HG03135 (cell line): ENCODE measurements around the gene TRIM17.

Source experiments
- ATAC-seq: cut with Tn5 transposase; IDR thresholded peaks from one replicate; pipeline ENCODE4 v1.9.1; 2021; ENCODE audit warnings: mild to moderate bottlenecking, moderate library complexity; ENCODE audit not compliant: unreplicated experiment

TRIM17 gene

DNA sequence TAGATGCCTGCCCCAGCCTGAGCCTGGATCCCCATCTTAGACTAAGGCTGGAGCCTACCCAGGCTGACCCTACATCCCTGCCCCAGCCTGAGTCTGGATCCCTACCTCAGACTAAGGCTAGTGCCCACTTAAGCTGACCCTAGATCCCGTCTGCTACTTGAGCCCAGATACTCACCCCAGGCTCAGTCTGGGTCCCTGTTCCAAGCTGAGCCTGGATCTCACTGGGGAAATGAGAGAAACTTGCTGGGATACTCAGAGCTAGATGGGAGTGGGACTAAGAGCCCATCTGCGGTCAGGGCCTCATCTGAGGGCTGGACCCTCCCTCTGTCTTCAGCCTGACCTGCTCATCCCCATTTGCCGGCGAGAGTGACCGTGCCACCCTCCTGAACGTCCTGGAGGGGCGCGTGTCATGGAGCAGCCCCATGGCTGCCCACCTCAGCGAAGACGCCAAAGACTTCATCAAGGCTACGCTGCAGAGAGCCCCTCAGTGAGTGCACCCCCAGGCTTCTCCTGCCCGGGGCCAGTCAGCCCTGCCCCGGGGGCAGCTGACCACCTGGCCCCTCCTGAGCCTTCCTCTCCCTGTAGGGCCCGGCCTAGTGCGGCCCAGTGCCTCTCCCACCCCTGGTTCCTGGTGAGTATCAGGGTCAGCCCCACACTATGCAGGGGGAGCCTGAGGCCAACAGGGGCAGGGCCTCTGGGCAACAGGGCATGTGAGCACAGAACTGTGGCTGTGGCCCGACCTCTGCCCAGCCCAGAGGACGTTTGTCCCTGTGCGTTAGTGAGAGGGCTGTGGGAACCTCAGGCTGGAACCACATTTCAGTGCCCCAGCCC is 46.8 kb downstream of the TRIM17 start:
- no peak for ATAC-seq

DNA sequence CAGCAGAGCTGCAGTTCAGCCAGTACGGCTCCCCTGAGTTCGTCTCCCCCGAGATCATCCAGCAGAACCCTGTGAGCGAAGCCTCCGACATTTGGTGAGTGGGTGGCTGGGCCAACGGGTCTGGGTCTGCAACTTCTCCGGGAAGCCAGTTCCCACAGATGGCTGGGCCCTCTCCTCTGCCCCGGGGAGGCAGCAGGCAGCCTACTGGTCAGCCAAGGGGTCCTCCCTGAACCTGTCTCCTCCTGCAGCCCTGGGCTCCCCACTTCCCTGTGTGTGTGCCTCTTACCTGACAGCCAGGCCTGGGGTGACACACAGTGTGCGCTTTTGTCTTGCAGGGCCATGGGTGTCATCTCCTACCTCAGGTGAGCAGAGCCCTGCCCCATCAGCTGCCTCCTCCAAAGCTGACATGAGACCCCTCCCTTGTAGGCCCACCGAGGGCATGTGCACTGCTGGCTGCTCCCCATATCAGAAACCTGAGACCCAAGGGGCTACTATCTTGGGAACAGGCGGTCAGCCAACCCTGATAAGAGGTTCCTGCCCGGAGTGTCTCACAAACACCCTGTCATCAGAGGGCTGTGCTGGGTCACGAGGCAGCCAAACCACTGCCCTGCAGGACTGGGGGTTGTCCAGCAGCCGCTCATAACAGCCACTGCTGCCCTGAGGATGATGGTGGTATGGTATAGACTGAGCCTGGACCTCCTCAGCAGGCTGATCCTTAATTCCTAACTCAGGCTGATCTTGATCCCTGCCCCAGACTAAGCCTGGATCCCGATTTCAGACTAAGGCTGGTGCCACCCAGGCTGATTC is 47.7 kb downstream of the TRIM17 start:
- ATAC-seq = no peak

DNA sequence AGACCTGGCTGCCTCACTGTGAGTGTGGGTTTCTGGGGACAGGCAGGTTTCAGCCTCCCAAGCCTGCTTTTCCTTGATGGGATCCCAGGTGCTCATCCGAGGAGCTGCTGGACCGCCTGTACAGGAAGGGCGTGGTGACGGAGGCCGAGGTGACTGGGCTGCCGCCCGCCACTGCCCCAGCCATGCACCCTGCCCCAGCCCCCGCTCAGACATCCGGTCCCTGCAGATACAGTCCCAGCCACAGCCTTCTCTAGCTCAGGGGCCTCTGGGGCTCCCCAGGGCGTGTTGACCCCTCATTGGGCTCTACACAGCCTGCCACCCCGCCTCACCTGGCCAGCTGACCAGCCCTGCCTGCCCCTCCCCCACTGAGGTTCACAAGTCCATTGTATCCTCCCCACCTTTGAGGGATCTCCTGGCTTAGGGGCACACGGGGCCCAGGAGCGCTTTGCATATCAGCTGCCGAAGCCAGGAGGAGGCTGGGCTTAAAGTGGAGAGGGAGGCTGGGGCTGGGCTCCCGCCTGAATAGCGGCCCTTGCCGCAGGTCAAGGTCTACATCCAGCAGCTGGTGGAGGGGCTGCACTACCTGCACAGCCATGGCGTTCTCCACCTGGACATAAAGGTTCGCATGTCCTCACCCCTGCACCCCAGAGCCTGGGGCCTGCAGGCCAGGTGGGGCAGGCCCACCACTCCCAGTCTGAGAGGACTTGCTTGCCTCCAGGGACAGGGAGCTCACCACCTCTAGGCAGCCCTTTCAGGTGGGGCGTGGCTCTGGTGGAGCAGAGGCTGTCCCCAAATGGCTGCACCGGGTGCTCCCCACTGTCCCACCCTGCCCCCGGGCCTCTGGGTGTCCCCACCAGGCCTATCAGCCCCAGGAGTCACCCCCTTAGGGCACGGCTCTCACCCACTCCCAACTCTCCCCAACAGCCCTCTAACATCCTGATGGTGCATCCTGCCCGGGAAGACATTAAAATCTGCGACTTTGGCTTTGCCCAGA is 48.6 kb downstream of the TRIM17 start:
- ATAC-seq = no peak

DNA sequence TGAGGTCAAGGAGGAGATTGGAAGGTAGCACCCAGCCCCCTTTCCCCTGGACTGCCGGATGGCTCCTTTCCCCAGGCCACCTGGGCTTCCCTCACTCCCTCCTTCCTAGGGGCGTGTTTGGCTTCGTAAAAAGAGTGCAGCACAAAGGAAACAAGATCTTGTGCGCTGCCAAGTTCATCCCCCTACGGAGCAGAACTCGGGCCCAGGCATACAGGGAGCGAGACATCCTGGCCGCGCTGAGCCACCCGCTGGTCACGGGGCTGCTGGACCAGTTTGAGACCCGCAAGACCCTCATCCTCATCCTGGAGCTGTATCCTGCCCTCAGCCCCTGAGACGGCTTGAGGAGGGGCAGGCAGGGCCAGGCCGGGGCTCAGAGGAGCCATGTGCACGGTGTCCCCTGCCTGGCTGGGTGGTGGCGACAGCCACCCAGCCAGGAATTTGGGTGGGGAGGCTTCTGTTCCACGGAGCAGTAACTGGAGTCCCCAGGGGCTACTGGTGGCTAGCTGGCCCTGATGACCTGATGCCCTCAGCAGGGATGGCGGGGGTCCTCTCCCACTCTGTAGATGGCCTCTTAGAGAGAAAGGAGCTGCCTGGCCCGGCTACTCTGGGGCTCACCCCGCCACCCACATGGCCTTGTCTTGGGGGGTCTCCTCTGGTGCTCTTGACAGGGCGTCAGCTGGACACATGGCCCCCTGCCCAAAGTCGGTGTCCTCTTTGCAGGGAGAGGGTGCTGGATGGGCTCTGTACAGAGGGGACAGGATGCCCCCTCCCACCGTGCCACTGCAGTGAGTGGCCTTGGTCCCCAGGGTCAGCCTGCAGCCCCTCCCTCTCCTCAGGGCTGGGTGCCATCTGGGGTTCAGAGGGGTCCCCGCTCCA is 49.6 kb downstream of the TRIM17 start:
- no peak for ATAC-seq

DNA sequence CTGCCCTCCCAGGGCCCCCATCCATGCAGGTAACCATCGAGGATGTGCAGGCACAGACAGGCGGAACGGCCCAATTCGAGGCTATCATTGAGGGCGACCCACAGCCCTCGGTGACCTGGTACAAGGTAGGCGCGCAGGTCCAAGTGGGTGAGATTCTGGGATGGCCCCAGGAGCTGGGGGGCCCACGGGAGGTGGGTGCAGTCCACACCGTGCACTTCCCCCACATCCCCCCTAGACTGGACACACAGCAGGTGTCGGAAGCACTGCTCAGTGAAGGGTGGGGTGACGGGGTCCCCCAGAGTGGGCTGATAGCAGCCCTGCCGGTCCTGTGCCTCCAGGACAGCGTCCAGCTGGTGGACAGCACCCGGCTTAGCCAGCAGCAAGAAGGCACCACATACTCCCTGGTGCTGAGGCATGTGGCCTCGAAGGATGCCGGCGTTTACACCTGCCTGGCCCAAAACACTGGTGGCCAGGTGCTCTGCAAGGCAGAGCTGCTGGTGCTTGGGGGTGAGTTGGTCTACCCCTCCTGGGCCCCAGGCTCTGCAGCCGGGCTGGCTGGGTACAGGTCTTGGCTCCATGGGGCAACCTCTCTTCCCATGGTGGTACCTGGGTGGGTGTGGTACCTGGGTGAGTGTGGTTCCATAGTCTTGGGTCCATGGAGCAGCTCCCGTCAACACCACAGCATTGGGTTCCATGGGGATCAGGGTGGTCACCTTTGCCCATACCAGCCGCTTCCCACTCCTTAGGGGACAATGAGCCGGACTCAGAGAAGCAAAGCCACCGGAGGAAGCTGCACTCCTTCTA is 50.4 kb downstream of the TRIM17 start:
- no peak for ATAC-seq

DNA sequence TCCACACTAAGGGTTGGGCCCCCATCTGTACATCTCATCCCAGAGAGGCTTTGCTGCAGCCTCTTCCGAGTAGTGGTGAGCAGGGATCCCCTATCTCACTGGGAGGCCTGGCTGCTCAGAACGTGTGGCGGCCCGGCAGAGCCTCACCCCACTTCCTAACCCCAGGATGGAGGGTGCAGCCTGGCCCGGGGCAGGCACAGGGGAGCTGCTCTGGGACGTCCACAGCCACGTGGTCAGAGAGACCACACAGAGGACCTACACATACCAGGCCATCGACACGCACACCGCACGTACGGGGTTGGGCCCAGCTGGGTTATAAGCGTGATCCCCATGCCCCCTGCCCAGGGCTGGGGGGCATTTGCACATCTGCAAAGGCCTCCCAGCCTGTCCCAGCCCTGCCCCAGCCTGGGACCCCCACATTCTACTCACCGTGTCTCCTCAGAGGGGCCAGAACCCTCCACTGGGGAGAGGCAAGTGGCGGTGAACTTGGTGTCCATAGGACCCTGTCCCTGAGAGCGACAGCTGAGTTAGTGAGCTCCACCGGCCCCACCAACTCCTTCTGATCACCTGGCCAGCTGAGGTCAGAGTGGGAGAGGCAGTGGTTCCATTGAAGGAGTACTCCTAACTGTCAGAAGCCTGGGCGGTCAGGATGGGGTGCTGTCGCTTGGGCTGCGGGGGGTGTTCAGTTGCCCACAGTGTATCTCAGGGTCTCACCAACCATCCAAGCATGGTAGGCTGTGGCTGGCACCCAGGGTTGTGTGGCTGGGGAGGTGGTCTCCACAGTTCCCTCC is 51.2 kb downstream of the TRIM17 start:
- no peak for ATAC-seq

DNA sequence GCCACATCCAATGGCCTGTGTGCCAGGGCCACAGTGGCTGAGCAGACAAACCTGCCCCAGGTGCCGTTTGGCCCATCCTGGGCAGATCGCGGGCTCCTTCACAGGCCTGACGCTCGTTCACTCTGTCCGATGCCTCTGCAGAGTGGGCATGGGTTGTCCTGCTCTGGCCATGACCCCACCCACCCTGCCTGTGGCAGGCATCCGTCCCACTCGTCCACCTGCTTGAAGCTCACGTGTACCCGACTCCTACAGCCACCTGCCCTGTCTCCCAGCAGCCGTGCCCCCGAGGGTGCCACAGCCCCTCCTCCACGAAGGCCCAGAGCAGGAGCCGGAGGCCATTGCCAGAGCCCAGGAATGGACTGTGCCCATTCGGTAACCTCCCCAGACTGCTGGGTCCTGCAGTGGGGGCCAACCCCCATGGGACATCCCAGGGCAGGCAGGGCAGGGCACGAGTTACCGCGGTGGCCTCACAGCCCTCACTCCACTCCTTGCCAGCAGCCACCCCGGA is 51.9 kb downstream of the TRIM17 start:
- ATAC-seq = no peak

DNA sequence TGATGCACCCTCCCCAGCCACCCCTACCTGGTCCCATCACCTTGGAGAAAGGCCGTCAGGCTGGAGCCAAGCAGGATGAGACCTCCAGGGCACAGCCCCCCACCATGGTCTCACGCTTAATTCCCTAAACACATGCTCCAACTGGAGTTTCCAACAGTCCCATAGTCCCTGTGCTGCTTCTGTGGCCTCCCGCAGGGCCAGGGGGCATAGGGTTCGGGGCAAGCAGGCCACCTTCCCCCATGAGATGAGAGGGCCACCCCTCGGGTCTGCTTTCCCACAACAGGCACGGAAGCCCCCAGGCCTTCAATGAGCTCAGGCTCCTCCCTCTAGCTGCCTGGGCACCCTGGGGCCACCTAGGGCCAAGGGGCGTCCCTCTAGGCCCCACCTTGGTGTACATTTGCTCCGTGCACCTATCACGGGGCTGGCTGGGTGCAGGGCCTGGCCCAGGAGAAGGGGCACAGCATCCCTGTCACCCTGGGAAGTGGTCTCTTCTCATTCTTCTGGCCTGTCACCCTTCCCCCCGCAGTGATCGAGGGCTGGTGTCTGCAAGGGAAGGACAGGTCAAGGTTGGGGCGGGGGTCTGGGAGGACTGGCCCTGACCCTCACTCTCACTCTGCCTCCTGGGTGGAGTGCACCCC is 52.5 kb downstream of the TRIM17 start:
- ATAC-seq = no peak

DNA sequence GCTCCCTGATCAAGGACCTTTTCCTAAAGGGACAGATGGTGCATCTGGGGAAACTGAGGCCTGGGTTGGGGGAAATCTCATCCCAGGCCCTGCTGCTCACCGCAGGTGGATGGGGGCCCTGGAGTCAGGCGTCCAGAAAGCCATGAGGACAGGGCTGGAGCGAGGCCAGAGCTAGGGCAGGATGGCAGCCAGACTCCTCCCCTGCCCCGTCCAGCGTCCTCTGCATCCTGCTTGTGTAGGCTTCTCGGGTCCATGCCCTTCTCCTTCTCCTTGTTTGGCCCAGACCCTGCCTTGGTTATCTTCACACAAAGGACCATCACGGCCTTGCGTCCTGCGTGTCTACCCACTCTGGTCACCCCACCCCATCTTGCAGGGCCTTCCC is 53.0 kb downstream of the TRIM17 start:
- no peak for ATAC-seq

DNA sequence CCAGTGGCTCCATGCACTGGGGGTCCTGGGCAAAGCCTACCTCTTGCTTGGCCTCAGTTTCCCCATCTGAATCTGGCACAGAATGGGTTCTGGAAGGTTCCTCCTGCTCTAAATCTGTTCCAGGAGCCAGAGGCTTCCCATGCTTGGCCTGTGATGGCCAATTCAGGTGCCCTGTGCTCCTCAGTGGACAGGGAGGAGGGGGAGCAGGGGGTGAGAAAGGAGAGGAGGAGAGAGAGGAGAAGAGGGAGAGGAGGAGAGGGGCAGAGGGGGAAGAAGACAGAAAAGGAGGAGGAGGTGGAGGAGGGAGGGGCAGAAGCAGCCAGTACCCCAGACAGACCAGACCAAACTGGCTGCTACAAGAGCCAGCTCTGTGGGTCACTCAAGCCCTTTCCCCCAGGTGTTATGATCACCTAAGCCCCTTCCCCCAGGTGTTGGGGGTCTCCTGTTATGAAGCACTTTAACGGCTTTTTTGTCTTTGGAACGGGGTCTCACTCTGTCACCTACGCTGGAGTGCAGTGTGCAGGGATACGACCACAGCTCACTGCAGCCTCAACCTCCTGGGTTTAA is 53.7 kb downstream of the TRIM17 start:
- ATAC-seq = no peak

DNA sequence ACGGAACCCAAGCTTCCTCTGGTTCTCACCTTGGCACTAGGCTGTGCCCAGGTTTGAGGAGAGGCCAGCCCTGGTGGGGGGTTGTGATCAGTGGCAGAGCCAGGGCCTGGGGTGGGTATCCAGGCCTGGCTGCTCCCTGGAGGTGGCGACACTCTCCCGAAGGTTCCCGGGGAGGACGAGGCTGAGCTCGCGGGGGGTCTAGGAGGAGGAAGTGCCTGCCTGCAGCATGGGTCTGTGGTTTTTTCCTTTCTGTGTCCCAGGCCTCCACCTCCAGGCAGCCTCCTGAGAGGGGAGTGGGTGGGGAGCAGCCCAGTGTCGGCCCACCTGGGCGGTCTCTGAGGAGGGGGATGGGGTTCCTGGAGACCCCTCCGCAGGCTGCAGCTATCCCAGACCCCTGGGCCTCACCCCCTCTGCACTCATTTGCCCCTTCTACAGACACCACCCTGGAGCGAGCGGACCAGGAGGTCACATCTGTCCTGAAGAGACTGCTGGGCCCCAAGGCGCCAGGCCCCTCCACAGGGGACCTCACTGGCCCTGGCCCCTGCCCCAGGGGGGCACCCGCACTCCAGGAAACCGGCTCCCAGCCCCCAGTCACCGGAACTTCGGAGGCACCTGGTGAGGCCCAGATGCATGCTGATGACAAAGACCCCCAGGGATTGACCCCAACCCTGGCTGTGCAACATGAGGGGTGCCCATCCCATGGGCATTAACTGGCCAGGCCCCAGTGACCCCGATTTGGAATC is 54.3 kb downstream of the TRIM17 start:
- ATAC-seq = no peak

DNA sequence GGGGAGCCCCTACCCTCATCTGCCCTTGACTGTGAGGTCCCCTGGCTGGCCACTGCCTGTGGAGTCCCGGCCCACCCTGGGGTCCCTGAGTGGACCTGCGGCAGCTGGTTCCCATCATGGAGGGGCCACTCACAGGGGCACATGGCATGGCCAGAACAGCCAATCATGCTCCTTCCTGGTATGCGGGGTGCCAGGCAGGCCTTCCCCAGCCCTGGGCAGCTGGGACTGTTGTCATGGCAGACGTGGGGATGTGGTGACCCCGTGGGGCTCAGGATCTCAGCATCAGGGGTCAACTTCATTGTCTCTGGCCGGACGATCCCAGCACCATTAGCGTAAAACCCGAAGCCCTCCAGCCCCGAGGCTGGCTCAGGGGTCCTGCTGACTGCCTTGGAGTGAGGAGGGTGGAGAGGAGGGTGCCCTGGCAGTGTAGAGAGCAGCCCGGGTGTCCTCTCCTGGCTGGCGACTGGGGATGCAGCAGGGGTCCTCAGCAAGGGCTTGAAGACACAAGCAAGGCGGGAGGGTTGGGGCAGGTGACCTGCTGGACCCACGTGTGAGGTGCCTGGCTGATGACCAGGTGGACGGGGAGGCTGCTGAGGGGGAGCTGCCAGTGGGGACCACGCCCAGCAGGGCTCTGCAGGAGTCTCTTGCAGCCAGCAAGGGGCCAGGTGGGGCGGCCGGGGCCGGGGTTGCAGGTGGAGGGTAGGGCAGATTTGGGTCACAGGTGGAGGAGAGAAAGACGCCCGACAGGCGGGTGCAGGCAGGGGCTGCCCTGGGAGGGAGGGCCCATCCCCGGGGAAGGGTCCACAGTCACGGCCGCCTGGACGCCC is 55.1 kb downstream of the TRIM17 start:
- no peak for ATAC-seq

DNA sequence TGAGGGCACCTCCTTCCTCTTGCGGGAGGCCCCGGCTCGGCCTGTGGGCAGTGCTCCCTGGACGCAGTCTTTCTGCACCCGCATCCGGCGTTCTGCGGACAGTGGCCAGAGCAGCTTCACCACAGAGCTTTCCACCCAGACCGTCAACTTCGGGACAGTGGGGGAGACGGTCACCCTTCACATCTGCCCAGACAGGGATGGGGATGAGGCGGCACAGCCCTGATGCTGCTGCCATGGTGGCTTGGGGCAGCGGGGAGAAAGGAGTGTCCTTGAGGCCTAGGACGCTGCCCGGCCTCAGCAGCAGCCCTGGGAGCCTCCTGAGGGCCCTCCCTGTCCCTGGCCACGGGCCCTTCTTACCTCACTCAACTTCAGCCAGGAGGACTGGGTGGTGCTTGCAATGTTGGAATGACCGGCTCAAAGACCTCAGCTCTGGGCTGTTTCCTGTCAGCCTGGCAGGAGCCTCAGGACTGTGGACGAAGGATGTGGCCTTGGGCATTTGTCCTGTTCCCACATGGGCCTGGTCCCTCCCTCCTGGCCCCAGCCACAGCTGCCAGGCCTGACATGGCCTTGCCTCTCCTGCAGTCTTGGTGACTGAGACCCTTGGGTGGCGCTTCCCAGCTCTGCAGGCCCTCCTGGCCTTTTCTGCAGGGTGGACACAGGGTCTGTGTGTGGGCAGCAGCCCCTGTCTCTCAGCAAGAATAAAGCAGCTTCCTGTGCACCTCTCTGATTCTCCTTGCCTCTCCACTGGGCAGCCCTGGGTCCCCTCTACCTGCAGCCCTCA is 55.9 kb downstream of the TRIM17 start:
- no peak for ATAC-seq

DNA sequence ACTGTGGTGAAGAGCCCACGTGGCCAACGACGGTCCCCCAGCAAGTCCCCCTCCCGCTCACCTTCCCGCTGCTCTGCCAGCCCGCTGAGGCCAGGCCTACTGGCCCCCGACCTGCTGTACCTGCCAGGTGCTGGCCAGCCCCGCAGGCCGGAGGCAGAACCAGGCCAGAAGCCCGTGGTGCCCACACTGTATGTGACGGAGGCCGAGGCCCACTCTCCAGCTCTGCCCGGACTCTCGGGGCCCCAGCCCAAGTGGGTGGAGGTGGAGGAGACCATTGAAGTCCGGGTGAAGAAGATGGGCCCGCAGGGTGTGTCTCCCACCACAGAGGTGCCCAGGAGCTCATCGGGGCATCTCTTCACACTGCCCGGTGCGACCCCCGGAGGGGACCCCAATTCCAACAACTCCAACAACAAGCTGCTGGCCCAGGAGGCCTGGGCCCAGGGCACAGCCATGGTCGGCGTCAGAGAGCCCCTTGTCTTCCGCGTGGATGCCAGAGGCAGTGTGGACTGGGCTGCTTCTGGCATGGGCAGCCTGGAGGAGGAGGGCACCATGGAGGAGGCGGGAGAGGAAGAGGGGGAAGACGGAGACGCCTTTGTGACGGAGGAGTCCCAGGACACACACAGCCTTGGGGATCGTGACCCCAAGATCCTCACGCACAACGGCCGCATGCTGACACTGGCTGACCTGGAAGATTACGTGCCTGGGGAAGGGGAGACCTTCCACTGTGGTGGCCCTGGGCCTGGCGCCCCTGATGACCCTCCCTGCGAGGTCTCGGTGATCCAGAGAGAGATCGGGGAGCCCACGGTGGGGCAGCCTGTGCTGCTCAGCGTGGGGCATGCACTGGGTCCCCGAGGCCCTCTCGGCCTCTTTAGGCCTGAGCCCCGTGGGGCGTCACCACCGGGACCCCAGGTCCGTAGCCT is 56.8 kb downstream of the TRIM17 start:
- ATAC-seq = no peak
